ENCODE data around the gene CD151. TPM values are rescaled to one million over a fixed set of nuclear protein-coding genes. Genes with fewer than 3 reads are reported as not detected.

Gene CD151
- total RNA-seq = 248 and 260 TPM in 2 replicates
- polyA plus RNA-seq = 356 and 392 TPM in 2 replicates

- peak; percentile 89 for DNase-seq (ENCODE audit: low spot score)
- Histone ChIP-seq H3K4me3 (peak within 1 kb of the TSS; percentile 44), H3K9me2 (replicated peaks; ENCODE audit: insufficient read depth) (no peaks in the 10 kb centered on the region), H2AFZ (peak within 1 kb of the TSS; percentile 81), H3K36me3 (replicated peaks; ENCODE audit: insufficient read depth, low read depth) (no peaks in the 10 kb centered on the region), H3K27ac (peak within 1 kb of the TSS; percentile 87), H3K4me2 (peak within 1 kb of the TSS; percentile 98), H4K20me1 (ENCODE audit: insufficient read depth, poor library complexity, severe bottlenecking) (peaks cover 21% of the 10 kb centered on the region), H3K9me3 (ENCODE audit: low read depth) (no peaks in the 10 kb centered on the region), H3K79me2 (peaks cover 31% of the 10 kb centered on the region), H3K27me3 (peaks cover 10% of the 10 kb centered on the region), H3K4me1 (ENCODE audit: insufficient read depth) (peaks cover 47% of the 10 kb centered on the region)
- WGBS (ENCODE audit: low lambda C conversion rate, missing lambda C conversion rate) = under 1% methylated on average over 23 of the region's 67 CpGs
- TF ChIP-seq, protein P1, sequence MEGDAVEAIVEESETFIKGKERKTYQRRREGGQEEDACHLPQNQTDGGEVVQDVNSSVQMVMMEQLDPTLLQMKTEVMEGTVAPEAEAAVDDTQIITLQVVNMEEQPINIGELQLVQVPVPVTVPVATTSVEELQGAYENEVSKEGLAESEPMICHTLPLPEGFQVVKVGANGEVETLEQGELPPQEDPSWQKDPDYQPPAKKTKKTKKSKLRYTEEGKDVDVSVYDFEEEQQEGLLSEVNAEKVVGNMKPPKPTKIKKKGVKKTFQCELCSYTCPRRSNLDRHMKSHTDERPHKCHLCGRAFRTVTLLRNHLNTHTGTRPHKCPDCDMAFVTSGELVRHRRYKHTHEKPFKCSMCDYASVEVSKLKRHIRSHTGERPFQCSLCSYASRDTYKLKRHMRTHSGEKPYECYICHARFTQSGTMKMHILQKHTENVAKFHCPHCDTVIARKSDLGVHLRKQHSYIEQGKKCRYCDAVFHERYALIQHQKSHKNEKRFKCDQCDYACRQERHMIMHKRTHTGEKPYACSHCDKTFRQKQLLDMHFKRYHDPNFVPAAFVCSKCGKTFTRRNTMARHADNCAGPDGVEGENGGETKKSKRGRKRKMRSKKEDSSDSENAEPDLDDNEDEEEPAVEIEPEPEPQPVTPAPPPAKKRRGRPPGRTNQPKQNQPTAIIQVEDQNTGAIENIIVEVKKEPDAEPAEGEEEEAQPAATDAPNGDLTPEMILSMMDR (IDR thresholded peaks at IDR 0.05; ENCODE audit: poor library complexity) = no peak
- TF ChIP-seq EZH2phosphoT487 (IDR thresholded peaks at IDR 0.05; ENCODE audit: low read depth, severe bottlenecking, unreplicated experiment) = no peak
- no peak for TF ChIP-seq EZH2 (IDR thresholded peaks at IDR 0.05; ENCODE audit: borderline replicate concordance)
Observed at GRCh38 chr11:832529-833113, at the start of gene CD151. CD151 (plus strand) TSS chr11:832952; CDS start chr11:836070, 3,118 bp downstream.

DNA sequence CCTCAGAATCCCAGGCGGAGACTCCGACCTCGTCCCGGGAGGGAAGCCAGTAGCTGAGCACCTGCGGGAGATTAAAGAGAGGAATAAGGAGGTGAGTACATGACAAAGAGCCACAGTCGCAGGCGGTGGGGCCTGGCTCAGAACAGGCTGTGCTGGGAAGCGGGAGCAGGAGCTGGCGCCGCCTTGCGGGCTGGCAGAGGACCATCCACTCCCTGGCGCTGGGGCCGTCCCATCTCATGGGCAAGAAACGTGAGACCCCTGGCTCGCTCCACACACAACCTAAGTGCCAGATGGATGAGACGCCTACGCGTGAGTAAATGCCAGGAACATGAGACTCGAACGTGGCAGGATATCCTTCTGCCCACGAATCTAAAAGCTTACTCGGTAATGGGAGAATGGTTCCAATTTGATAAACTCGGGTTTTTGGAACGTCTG is 49.2 kb upstream of the CD151 start:
- H3K36me3 ChIP-seq (replicated peaks; ENCODE audit: insufficient read depth, low read depth) = no peaks in the 10 kb centered on the region
- no peaks in the 10 kb centered on the region for H3K27me3 ChIP-seq
- no peak overlapping the region for H3K4me3 ChIP-seq
- peak; percentile 93 for DNase-seq (ENCODE audit: low spot score)
- WGBS (ENCODE audit: low lambda C conversion rate, missing lambda C conversion rate) = 6% methylated on average over 24 of the region's 24 CpGs
- TF ChIP-seq, protein P1 (IDR thresholded peaks at IDR 0.05; ENCODE audit: poor library complexity) = peak; percentile 82
- no peak for TF ChIP-seq EZH2phosphoT487 (IDR thresholded peaks at IDR 0.05; ENCODE audit: low read depth, severe bottlenecking, unreplicated experiment)
- peak overlapping the region; percentile 35 for H3K4me2 ChIP-seq
- H3K9me2 ChIP-seq (replicated peaks; ENCODE audit: insufficient read depth) = no peaks in the 10 kb centered on the region
- no peaks in the 10 kb centered on the region for H3K9me3 ChIP-seq (ENCODE audit: low read depth)
- H2AFZ ChIP-seq = no peak overlapping the region
- peaks cover 10% of the 10 kb centered on the region for H3K4me1 ChIP-seq (ENCODE audit: insufficient read depth)
- peaks cover 4% of the 10 kb centered on the region for H4K20me1 ChIP-seq (ENCODE audit: insufficient read depth, poor library complexity, severe bottlenecking)
- H3K27ac ChIP-seq = peak overlapping the region; percentile 10
- peaks cover 6% of the 10 kb centered on the region for H3K79me2 ChIP-seq

GRCh38 chr11:786235-787083 is 46.3 kb upstream of the CD151 start:
- Histone ChIP-seq H2AFZ (no peak overlapping the region), H3K4me1 (ENCODE audit: insufficient read depth) (peaks cover 9% of the 10 kb centered on the region), H3K4me3 (no peak overlapping the region), H3K9me2 (replicated peaks; ENCODE audit: insufficient read depth) (no peaks in the 10 kb centered on the region), H3K36me3 (replicated peaks; ENCODE audit: insufficient read depth, low read depth) (no peaks in the 10 kb centered on the region), H4K20me1 (ENCODE audit: insufficient read depth, poor library complexity, severe bottlenecking) (no peaks in the 10 kb centered on the region), H3K79me2 (no peaks in the 10 kb centered on the region), H3K27me3 (no peaks in the 10 kb centered on the region), H3K9me3 (ENCODE audit: low read depth) (no peaks in the 10 kb centered on the region), H3K27ac (no peak overlapping the region), H3K4me2 (no peak overlapping the region)
- TF ChIP-seq EZH2phosphoT487 (IDR thresholded peaks at IDR 0.05; ENCODE audit: low read depth, severe bottlenecking, unreplicated experiment) (no peak), EZH2 (IDR thresholded peaks at IDR 0.05; ENCODE audit: borderline replicate concordance) (no peak)
- TF ChIP-seq, protein P1 (IDR thresholded peaks at IDR 0.05; ENCODE audit: poor library complexity) = no peak
- 88% methylated on average over 22 of the region's 24 CpGs for WGBS (ENCODE audit: low lambda C conversion rate, missing lambda C conversion rate)
- DNase-seq (ENCODE audit: low spot score) = no peak
